Subcutaneous adipose tissue (tissue), 4 donors: Measurements from ENCODE around the gene ZNF620. TPM values are rescaled to one million over a fixed set of nuclear protein-coding genes. Genes with fewer than 3 reads are reported as not detected.

Experiments
- total RNA-seq, 4 donors: library from RNA; depleted of rRNA; stranded (reverse); fragments of >200 nt; gene quantifications; one replicate each; pipeline ENCODE4 v1.1.0, GENCODE V29; 2016
- TF ChIP-seq, protein P1 (sequence below): fragments of 450-650 bp; IDR thresholded peaks from one replicate; pipeline ENCODE4 v1.5.1; 2016; ENCODE audit warnings: low read depth, mild to moderate bottlenecking, control low read depth, antibody characterized with exemption, moderate library complexity

The ZNF620 gene
- total RNA-seq, 4 donors from 2014 or later: 2.4 to 6.2 (median 3.5) TPM

DNA sequence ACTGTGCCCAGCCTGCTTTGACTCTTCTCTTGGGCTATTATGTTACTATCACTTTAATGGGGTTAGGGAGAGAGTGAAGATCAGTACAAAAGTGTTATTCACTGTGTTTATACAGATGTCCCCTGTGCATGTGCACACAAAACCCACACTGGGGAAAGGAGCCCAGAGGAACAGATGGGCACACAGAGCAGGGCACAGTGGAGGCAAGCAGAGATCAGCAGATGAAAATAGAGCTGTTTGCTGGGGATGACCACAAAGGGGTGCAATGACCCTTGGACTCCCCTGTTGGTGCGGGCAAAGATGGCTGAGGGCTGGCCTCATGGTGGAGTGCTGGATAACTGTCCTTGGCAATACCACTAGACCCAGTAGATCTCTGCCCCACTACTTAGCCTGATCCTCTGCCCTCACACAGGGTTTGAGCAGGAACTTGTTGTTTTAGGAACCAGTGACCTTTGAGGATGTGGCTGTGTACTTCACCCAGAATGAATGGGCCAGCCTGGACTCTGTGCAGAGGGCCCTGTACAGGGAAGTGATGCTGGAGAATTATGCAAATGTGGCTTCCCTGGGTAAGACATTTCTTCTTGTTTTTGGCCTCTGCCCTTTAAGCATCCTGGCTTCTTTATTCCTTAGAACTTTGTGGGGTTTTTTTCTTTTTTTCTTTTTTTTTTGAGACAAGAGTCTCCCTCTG lies 5.3 kb downstream of the ZNF620 start:
- TF ChIP-seq, protein P1, sequence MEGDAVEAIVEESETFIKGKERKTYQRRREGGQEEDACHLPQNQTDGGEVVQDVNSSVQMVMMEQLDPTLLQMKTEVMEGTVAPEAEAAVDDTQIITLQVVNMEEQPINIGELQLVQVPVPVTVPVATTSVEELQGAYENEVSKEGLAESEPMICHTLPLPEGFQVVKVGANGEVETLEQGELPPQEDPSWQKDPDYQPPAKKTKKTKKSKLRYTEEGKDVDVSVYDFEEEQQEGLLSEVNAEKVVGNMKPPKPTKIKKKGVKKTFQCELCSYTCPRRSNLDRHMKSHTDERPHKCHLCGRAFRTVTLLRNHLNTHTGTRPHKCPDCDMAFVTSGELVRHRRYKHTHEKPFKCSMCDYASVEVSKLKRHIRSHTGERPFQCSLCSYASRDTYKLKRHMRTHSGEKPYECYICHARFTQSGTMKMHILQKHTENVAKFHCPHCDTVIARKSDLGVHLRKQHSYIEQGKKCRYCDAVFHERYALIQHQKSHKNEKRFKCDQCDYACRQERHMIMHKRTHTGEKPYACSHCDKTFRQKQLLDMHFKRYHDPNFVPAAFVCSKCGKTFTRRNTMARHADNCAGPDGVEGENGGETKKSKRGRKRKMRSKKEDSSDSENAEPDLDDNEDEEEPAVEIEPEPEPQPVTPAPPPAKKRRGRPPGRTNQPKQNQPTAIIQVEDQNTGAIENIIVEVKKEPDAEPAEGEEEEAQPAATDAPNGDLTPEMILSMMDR: no peak

DNA sequence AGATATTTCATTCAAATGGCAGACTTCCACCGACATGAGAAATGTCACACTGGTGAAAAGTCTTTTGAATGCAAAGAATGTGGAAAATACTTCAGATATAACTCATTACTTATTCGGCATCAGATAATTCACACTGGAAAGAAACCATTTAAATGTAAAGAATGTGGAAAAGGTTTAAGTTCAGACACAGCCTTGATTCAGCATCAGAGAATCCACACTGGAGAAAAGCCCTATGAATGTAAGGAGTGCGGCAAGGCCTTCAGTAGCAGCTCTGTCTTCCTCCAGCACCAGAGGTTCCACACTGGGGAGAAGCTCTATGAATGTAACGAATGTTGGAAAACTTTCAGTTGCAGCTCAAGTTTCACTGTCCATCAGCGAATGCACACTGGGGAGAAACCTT lies 10.4 kb downstream of the ZNF620 start:
- TF ChIP-seq, protein P1: no peak

GRCh38 chr3:40518067-40518466 lies 12.2 kb downstream of the ZNF620 start:
- TF ChIP-seq, protein P1: no peak

- TF ChIP-seq, protein P1: no peak
These were observed 13.0 kb downstream of the ZNF620 start for GRCh38 chr3:40518848-40519247.

- TF ChIP-seq, protein P1: no peak
These were observed 15.4 kb downstream of the ZNF620 start for GRCh38 chr3:40521254-40521653.

DNA sequence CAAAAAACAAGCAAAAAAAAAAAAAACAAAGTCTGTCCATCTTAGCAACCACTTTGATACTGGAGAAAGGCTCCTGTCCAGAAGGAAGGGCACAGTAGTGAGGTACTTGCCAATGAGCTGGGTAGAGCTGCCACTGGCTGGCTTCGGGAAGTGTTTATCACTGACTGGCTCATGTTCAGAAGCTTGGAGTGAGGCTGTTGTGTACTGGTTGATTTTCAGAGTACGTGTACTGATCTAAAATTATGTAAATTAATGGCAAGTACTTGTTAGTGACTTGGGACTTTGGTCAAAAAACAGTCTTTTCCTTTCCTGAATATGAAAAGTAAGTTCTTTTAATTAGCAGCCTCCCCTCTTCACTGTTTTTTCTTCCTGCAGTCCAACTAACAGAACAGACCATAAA lies 17.9 kb downstream of the ZNF620 start:
- TF ChIP-seq, protein P1: no peak

DNA sequence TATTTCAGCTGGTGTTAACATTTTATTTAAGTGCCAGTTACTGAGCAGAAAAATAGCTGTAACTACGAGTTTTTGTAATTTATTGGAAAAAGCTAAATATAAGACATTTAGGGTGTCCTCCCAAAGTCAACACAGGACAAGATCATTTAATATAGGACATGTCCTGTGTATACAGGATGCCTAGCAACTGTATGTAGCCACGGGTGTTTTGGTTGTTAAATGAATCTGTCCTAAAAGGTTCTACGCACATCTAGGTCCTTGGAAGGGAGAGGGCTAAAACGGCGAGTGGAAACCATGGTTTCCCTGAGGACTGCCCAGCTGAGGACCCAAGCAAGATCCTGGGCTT lies 18.4 kb downstream of the ZNF620 start:
- TF ChIP-seq, protein P1: no peak
